K562 (cell line): Measurements from ENCODE around the gene ARHGAP35. TPM values are rescaled to one million over a fixed set of nuclear protein-coding genes. Genes with fewer than 3 reads are reported as not detected.

ENCODE experiments used
- LCOR ChIP-seq: sonication (generic); formaldehyde crosslinking; IDR thresholded peaks from 2 replicates; pipeline ENCODE4 v1.8.0; 2022; ENCODE audit warnings: mild to moderate bottlenecking, missing genetic modification reagents
- MCM7 ChIP-seq, 2 experiments: fragments of 450-650 bp; IDR thresholded peaks; 2 replicates each; pipeline ENCODE4 v1.6.1; 2016 to 2018
- ZSCAN29 ChIP-seq: fragments of 450-650 bp; IDR thresholded peaks from 2 replicates; pipeline ENCODE4 v1.6.1; 2017
- polyA plus RNA-seq, 8 experiments: library from polyadenylated mRNA; depleted of rRNA in 4 of 8; stranded (reverse) in 5 of 8; unstranded in 3 of 8; fragments of >200 nt; fragmentation: Nextera tagmentation in 2 of 8; fragmentation: Illumina TruSeq in 1 of 8; extraction: Ambion mirVana in 2 of 8; extraction: Trizol in 1 of 8; gene quantifications; 2 replicates each; pipeline versions ENCODE4 v1.2.1 to v1.2.3, GENCODE V29; 2011 to 2014; ENCODE audit warnings: inconsistent platforms in 1 of 8, missing spikeins in 1 of 8
- total RNA-seq, 7 experiments: library from RNA; depleted of rRNA in 6 of 7; stranded (reverse); fragments of >200 nt in 6 of 7; fragmentation: Illumina TruSeq in 2 of 7; extraction: Trizol in 2 of 7; gene quantifications; 2 replicates each; pipeline versions ENCODE4 v1.2.1 to v1.2.3, GENCODE V29; 2011 to 2021; ENCODE audit warnings: low replicate concordance in 1 of 7
- TF ChIP-seq, protein P1 (sequence below): fragments of 450-650 bp; IDR thresholded peaks from 2 replicates; pipeline ENCODE4 v1.6.1; 2016; ENCODE audit warnings: low read depth
- TF ChIP-seq, protein P2 (sequence below): conservative IDR thresholded peaks from 2 replicates; pipeline ENCODE4 v1.6.1; 2011; ENCODE audit warnings: low read depth, mild to moderate bottlenecking, low read length; ENCODE audit not compliant: control insufficient read depth
- TF ChIP-seq, protein P3 (sequence below), 2 experiments: fragments of 450-650 bp; IDR thresholded peaks; 2 replicates each; pipeline ENCODE4 v1.6.1; 2016
- TF ChIP-seq, protein P4 (sequence below), 3 experiments: fragments of 200-800 bp in 1 of 3; fragments of 250-450 bp in 1 of 3; fragments of 450-650 bp in 1 of 3; sonication (Bioruptor Pico) in 1 of 3; sonication (Bioruptor generic) in 1 of 3; formaldehyde crosslinking in 1 of 3; IDR thresholded peaks; 2 replicates each; pipeline versions ENCODE4 v1.6.1 to v1.8.0; 2016 to 2022; ENCODE audit warnings: mild to moderate bottlenecking in 2 of 3, missing genetic modification characterization in 2 of 3, missing compliant biosample characterization in 1 of 3, moderate library complexity in 1 of 3

ARHGAP35 gene
- total and polyA plus RNA-seq, 9 of the 15 experiments (the other 6 are each of a cell fraction or from before 2014, with no cell fraction given): 0.27 to 26.4 (median 10.2) TPM

DNA sequence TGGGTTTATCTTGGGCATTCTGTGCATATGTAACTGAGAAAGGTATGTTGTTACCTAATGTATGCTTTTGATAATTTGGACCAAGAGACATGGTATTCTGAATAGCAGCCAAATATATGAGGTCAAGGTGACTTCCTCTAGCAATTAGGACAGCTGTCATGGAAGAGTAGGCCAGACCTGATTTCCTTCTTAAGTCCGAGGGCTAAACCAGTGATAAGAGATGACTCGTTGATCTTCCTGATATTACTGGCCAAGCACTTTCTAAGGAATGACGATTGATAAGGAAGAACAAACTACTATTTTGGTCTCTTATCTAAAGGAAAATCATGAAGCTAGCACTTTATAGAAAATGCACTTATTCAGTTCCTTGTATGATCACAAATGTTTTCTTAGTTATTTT is 42.7 kb downstream of the ARHGAP35 start (continued):
- TF ChIP-seq, protein P1, sequence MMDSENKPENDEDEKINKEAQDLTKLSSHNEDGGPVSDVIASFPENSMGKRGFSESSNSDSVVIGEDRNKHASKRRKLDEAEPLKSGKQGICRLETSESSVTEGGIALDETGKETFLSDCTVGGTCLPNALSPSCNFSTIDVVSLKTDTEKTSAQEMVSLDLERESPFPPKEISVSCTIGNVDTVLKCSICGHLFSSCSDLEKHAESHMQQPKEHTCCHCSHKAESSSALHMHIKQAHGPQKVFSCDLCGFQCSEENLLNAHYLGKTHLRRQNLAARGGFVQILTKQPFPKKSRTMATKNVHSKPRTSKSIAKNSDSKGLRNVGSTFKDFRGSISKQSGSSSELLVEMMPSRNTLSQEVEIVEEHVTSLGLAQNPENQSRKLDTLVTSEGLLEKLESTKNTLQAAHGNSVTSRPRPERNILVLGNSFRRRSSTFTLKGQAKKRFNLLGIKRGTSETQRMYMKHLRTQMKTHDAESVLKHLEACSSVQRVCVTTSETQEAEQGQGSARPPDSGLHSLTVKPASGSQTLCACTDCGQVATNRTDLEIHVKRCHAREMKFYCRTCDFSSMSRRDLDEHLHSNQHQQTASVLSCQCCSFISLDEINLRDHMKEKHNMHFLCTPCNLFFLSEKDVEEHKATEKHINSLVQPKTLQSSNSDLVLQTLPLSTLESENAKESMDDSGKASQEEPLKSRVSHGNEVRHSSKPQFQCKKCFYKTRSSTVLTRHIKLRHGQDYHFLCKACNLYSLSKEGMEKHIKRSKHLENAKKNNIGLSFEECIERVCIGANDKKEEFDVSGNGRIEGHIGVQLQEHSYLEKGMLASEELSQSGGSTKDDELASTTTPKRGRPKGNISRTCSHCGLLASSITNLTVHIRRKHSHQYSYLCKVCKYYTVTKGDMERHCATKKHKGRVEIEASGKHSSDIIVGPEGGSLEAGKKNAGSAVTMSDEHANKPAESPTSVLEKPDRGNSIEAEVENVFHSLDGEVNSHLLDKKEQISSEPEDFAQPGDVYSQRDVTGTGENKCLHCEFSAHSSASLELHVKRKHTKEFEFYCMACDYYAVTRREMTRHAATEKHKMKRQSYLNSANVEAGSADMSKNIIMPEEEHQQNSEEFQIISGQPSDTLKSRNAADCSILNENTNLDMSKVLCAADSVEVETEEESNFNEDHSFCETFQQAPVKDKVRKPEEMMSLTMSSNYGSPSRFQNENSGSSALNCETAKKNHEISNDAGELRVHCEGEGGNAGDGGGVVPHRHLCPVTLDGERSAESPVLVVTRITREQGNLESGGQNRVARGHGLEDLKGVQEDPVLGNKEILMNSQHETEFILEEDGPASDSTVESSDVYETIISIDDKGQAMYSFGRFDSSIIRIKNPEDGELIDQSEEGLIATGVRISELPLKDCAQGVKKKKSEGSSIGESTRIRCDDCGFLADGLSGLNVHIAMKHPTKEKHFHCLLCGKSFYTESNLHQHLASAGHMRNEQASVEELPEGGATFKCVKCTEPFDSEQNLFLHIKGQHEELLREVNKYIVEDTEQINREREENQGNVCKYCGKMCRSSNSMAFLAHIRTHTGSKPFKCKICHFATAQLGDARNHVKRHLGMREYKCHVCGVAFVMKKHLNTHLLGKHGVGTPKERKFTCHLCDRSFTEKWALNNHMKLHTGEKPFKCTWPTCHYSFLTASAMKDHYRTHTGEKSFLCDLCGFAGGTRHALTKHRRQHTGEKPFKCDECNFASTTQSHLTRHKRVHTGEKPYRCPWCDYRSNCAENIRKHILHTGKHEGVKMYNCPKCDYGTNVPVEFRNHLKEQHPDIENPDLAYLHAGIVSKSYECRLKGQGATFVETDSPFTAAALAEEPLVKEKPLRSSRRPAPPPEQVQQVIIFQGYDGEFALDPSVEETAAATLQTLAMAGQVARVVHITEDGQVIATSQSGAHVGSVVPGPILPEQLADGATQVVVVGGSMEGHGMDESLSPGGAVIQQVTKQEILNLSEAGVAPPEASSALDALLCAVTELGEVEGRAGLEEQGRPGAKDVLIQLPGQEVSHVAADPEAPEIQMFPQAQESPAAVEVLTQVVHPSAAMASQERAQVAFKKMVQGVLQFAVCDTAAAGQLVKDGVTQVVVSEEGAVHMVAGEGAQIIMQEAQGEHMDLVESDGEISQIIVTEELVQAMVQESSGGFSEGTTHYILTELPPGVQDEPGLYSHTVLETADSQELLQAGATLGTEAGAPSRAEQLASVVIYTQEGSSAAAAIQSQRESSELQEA: no peak
- TF ChIP-seq, protein P2, sequence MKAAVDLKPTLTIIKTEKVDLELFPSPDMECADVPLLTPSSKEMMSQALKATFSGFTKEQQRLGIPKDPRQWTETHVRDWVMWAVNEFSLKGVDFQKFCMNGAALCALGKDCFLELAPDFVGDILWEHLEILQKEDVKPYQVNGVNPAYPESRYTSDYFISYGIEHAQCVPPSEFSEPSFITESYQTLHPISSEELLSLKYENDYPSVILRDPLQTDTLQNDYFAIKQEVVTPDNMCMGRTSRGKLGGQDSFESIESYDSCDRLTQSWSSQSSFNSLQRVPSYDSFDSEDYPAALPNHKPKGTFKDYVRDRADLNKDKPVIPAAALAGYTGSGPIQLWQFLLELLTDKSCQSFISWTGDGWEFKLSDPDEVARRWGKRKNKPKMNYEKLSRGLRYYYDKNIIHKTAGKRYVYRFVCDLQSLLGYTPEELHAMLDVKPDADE: no peak
- TF ChIP-seq, protein P3, sequence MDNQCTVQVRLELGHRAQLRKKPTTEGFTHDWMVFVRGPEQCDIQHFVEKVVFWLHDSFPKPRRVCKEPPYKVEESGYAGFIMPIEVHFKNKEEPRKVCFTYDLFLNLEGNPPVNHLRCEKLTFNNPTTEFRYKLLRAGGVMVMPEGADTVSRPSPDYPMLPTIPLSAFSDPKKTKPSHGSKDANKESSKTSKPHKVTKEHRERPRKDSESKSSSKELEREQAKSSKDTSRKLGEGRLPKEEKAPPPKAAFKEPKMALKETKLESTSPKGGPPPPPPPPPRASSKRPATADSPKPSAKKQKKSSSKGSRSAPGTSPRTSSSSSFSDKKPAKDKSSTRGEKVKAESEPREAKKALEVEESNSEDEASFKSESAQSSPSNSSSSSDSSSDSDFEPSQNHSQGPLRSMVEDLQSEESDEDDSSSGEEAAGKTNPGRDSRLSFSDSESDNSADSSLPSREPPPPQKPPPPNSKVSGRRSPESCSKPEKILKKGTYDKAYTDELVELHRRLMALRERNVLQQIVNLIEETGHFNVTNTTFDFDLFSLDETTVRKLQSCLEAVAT (IDR thresholded peaks at IDR 0.05): no peak
- TF ChIP-seq ZSCAN29: no peak
- no peak for TF ChIP-seq MCM7 (IDR thresholded peaks at IDR 0.05)
- TF ChIP-seq LCOR (CRISPR knock-in tag): no peak
- TF ChIP-seq, protein P4, sequence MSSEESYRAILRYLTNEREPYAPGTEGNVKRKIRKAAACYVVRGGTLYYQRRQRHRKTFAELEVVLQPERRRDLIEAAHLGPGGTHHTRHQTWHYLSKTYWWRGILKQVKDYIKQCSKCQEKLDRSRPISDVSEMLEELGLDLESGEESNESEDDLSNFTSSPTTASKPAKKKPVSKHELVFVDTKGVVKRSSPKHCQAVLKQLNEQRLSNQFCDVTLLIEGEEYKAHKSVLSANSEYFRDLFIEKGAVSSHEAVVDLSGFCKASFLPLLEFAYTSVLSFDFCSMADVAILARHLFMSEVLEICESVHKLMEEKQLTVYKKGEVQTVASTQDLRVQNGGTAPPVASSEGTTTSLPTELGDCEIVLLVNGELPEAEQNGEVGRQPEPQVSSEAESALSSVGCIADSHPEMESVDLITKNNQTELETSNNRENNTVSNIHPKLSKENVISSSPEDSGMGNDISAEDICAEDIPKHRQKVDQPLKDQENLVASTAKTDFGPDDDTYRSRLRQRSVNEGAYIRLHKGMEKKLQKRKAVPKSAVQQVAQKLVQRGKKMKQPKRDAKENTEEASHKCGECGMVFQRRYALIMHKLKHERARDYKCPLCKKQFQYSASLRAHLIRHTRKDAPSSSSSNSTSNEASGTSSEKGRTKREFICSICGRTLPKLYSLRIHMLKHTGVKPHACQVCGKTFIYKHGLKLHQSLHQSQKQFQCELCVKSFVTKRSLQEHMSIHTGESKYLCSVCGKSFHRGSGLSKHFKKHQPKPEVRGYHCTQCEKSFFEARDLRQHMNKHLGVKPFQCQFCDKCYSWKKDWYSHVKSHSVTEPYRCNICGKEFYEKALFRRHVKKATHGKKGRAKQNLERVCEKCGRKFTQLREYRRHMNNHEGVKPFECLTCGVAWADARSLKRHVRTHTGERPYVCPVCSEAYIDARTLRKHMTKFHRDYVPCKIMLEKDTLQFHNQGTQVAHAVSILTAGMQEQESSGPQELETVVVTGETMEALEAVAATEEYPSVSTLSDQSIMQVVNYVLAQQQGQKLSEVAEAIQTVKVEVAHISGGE (CRISPR knock-in tag; IDR thresholded peaks at IDR 0.05): no peak
